Mucosa of rectum (tissue), 2 donors: ENCODE data around the gene MBNL1.

Source experiments
- H3K27ac ChIP-seq, 2 donors: one replicate each; pipeline ENCODE4 v1.7.0; 2013; ENCODE audit warnings: inconsistent platforms in 2 of 2, low read depth in 2 of 2, low read length in 2 of 2
- H3K27me3 ChIP-seq, 2 donors: one replicate each; pipeline ENCODE4 v1.7.0; 2013; ENCODE audit warnings: low read length in 2 of 2; ENCODE audit not compliant: control insufficient read depth in 2 of 2, insufficient read depth in 2 of 2
- H3K36me3 ChIP-seq, 2 donors: one replicate each; pipeline ENCODE4 v1.7.0; 2013; ENCODE audit warnings: low read length in 2 of 2; ENCODE audit not compliant: control insufficient read depth in 2 of 2, insufficient read depth in 2 of 2
- H3K4me1 ChIP-seq, 2 donors: one replicate each; pipeline ENCODE4 v1.7.0; 2013; ENCODE audit warnings: low read length in 2 of 2, mild to moderate bottlenecking in 1 of 2; ENCODE audit not compliant: control insufficient read depth in 2 of 2, insufficient read depth in 2 of 2
- H3K4me3 ChIP-seq, 2 donors: one replicate each; pipeline ENCODE4 v1.7.0; 2013; ENCODE audit warnings: low read length in 2 of 2
- H3K9ac ChIP-seq, 2 donors: one replicate each; pipeline ENCODE4 v1.7.0; 2013; ENCODE audit warnings: low read length in 2 of 2, low read depth in 1 of 2, mild to moderate bottlenecking in 1 of 2
- H3K9me3 ChIP-seq, 2 donors: one replicate each; pipeline ENCODE4 v1.7.0; 2013; ENCODE audit warnings: low read length in 2 of 2; ENCODE audit not compliant: control insufficient read depth in 2 of 2
- donor health status: healthy.
- donor health status: Normal muscosa, but diverticular disease.

Gene MBNL1

DNA sequence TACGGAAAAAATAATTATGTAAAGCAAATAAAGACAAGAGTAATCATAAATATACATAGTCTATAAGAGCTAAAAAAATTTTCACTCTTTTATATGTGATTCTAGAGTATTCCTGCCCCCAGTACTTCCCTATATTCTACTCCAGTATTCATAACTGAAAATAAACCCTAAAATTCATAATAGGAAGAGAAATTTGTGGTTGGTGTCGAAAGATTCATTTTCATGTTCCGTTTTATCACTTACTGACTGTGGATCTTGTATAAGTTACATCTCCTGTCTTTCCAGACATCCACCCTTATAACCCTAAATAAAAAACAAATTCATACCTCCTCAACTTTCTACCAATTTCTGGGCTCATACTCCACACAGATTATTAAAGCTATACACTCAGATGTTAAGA, 16.0 kb upstream of the MBNL1 start:
- H3K4me1 ChIP-seq: peaks cover 3 to 5% of the 10 kb centered on the region in 2 donors
- peak overlapping the region in 1 of 2 donors; percentile 3 for H3K27ac ChIP-seq
- no peaks in the 10 kb centered on the region for H3K36me3 ChIP-seq
- no peak overlapping the region for H3K4me3 ChIP-seq
- H3K9ac ChIP-seq: no peak overlapping the region
- H3K9me3 ChIP-seq: no peaks in the 10 kb centered on the region
- no peaks in the 10 kb centered on the region for H3K27me3 ChIP-seq

DNA sequence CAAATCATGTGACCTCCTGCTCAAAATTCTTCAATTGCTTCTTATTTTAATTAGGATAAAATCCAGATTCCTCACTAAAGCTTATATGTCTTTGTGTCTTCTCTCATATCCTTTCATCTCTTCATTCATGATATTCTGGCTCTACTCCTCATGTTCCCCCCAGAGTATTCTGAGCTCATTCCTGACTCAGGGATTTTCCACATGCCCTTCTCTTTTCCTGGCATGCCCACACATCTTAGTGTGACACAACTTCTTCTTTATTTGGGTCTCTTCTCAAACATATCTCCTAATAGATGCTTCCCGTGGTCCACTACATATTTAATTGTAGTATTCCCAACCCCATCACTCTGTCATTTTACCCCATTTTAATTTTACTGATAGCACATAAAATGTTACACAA, 15.2 kb upstream of the MBNL1 start:
- Histone ChIP-seq H3K27ac (no peak overlapping the region), H3K9ac (no peak overlapping the region), H3K4me3 (no peak overlapping the region), H3K27me3 (no peaks in the 10 kb centered on the region), H3K4me1 (peaks cover 6 to 9% of the 10 kb centered on the region in 2 donors), H3K9me3 (no peaks in the 10 kb centered on the region), H3K36me3 (no peaks in the 10 kb centered on the region)

- H3K27me3 ChIP-seq: no peaks in the 10 kb centered on the region
- no peak overlapping the region for H3K27ac ChIP-seq
- H3K4me3 ChIP-seq: peak overlapping the region in 1 of 2 donors; percentile 10
- no peaks in the 10 kb centered on the region for H3K36me3 ChIP-seq
- H3K9me3 ChIP-seq: no peaks in the 10 kb centered on the region
- peaks cover 10 to 14% of the 10 kb centered on the region in 2 donors for H3K4me1 ChIP-seq
- H3K9ac ChIP-seq: no peak overlapping the region
Observed at GRCh38 chr3:152254041-152254440, 14.7 kb upstream of the MBNL1 start.

GRCh38 chr3:152255290-152255689, 13.4 kb upstream of the MBNL1 start:
- Histone ChIP-seq H3K4me3 (no peak overlapping the region), H3K27ac (no peak overlapping the region), H3K4me1 (peaks cover 10 to 15% of the 10 kb centered on the region in 2 donors), H3K27me3 (no peaks in the 10 kb centered on the region), H3K36me3 (no peaks in the 10 kb centered on the region), H3K9me3 (no peaks in the 10 kb centered on the region), H3K9ac (no peak overlapping the region)

DNA sequence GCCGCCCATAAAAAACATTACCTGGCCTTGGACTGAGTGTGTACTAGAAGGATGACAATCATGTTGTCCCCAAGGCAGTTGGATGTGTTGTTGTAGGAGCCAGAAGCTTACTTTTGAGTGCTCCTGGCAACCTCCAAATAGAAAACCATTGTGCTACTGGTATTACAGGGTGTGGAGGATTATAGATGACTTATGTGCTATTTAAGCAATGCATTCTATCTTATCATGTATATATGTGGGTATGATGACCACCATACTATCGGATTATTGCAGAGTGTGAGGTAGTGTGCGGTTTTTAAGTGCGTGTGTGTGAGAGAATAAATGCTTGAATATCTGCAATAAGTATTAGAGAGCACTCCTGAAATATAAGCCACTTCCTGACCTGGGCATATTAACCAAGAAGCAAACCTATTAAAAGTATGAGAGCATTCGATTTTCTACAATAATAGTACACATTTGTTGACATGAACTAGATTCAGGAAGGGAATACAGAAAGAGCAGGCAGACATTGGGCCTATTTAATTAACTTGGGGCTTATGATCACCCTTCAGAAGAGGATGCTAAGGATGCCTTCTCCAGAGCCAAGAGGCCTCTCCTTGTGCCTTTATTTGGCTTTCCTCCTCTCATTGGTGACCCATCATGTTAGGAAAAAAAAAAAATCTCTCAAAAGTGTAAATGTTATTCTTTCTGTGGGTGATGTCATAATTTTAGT, 11.7 kb upstream of the MBNL1 start:
- Histone ChIP-seq H3K36me3 (no peaks in the 10 kb centered on the region), H3K27ac (peak overlapping the region; percentile 16 to 49), H3K9me3 (no peaks in the 10 kb centered on the region), H3K9ac (no peak overlapping the region), H3K4me3 (peak overlapping the region in 1 of 2 donors; percentile 21), H3K27me3 (no peaks in the 10 kb centered on the region), H3K4me1 (peaks cover 10 to 15% of the 10 kb centered on the region in 2 donors)

- peaks cover 10 to 15% of the 10 kb centered on the region in 2 donors for H3K4me1 ChIP-seq
- no peaks in the 10 kb centered on the region for H3K9me3 ChIP-seq
- H3K27ac ChIP-seq: peak overlapping the region; percentile 16 to 49
- no peaks in the 10 kb centered on the region for H3K36me3 ChIP-seq
- peak overlapping the region in 1 of 2 donors; percentile 21 for H3K4me3 ChIP-seq
- no peaks in the 10 kb centered on the region for H3K27me3 ChIP-seq
- H3K9ac ChIP-seq: no peak overlapping the region
Observed at GRCh38 chr3:152257563-152258035, 11.1 kb upstream of the MBNL1 start.

GRCh38 chr3:152258448-152259393, 10.0 kb upstream of the MBNL1 start:
- H3K9ac ChIP-seq: peak overlapping the region in 1 of 2 donors; percentile 9
- H3K36me3 ChIP-seq: no peaks in the 10 kb centered on the region
- H3K9me3 ChIP-seq: no peaks in the 10 kb centered on the region
- H3K4me3 ChIP-seq: peak overlapping the region in 1 of 2 donors; percentile 8
- peak overlapping the region; percentile 45 to 50 for H3K27ac ChIP-seq
- H3K4me1 ChIP-seq: peaks cover 10 to 15% of the 10 kb centered on the region in 2 donors
- H3K27me3 ChIP-seq: no peaks in the 10 kb centered on the region

- Histone ChIP-seq H3K9me3 (no peaks in the 10 kb centered on the region), H3K27me3 (no peaks in the 10 kb centered on the region), H3K27ac (no peak overlapping the region), H3K4me1 (peaks cover 7 to 11% of the 10 kb centered on the region in 2 donors), H3K4me3 (no peak overlapping the region), H3K9ac (no peak overlapping the region), H3K36me3 (no peaks in the 10 kb centered on the region)
Observed at GRCh38 chr3:152259468-152259867, 9.3 kb upstream of the MBNL1 start.

DNA sequence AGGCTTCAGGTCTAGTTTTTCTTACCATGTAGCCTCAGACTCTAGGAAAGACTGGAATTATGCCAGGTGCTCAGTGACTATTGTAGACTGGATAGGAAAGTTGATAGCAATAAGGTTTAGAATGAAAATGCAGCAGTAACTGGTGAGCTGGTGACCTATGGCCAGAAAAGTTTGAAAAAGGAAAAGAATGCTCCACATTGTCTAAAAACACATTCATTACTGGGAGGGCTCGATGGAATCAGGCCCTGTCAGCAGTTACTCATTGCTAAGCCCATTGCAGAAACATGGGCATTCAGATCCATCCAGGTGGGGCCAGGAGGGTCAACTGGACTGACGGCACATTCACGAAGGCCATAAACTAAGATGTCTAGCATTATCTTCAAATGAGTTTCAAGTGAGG, 8.7 kb upstream of the MBNL1 start:
- Histone ChIP-seq H3K9ac (no peak overlapping the region), H3K27ac (no peak overlapping the region), H3K9me3 (no peaks in the 10 kb centered on the region), H3K4me1 (peaks cover 7 to 10% of the 10 kb centered on the region in 2 donors), H3K4me3 (no peak overlapping the region), H3K36me3 (no peaks in the 10 kb centered on the region), H3K27me3 (no peaks in the 10 kb centered on the region)

- Histone ChIP-seq H3K36me3 (no peaks in the 10 kb centered on the region), H3K4me3 (no peak overlapping the region), H3K27me3 (no peaks in the 10 kb centered on the region), H3K4me1 (peaks cover 7 to 14% of the 10 kb centered on the region in 2 donors), H3K9me3 (no peaks in the 10 kb centered on the region), H3K27ac (no peak overlapping the region), H3K9ac (no peak overlapping the region)
Observed at GRCh38 chr3:152260529-152260928, 8.2 kb upstream of the MBNL1 start.
